WTC11 (cell line): ENCODE data around the gene IQSEC1. TPM values are rescaled to one million over a fixed set of nuclear protein-coding genes. Genes with fewer than 3 reads are reported as not detected.
A peak's percentile ranks its signal among the peaks of the same experiment; 100 is the strongest.

Experiments used
- ATAC-seq: fragments of 200-7000 bp; cut with Tn5 transposase; 2 replicates; pipeline ENCODE4 v1.10.0; 2021; ENCODE audit warnings: mild to moderate bottlenecking, moderate library complexity
- CTCF ChIA-PET: fragments of 300-600 bp; sonication (Branson Sonifier 250); formaldehyde crosslinking; loops from one replicate; lab custom pipeline; 2021; ENCODE audit warnings: antibody characterized with exemption; lab: Charles Lee
- POLR2A ChIA-PET: fragments of 350-600 bp; sonication (Branson Sonifier 250); formaldehyde crosslinking; loops from one replicate; lab custom pipeline; 2021; ENCODE audit warnings: antibody characterized with exemption; lab: Charles Lee
- DNase-seq: peaks from one replicate; pipeline ENCODE4 v3.0.0; 2021; ENCODE audit warnings: low spot score
- H3K27ac Mint-ChIP-seq: 2 replicates; pipeline ENCODE4 v1.8.0; 2021; ENCODE audit warnings: mixed read lengths
- H3K27me3 Mint-ChIP-seq: 2 replicates; pipeline ENCODE4 v1.8.0; 2021; ENCODE audit warnings: low read depth, mild to moderate bottlenecking, moderate library complexity, mixed read lengths
- H3K36me3 Mint-ChIP-seq: 2 replicates; pipeline ENCODE4 v1.8.0; 2021; ENCODE audit warnings: mixed read lengths
- H3K4me1 Mint-ChIP-seq: 2 replicates; pipeline ENCODE4 v1.8.0; 2022; ENCODE audit warnings: mixed read lengths
- H3K4me3 Mint-ChIP-seq: 2 replicates; pipeline ENCODE4 v1.8.0; 2021; ENCODE audit warnings: mild to moderate bottlenecking, moderate library complexity, mixed read lengths
- H3K9me3 Mint-ChIP-seq: 2 replicates; pipeline ENCODE4 v1.8.0; 2021; ENCODE audit warnings: mixed read lengths
- CREB1 ChIP-seq: sonication (generic); formaldehyde crosslinking; IDR thresholded peaks from 2 replicates; pipeline ENCODE4 v1.8.0; 2023; ENCODE audit warnings: mild to moderate bottlenecking, missing genetic modification reagents
- EMX1 ChIP-seq: fragments of 250-450 bp; sonication (Bioruptor Pico); IDR thresholded peaks from 2 replicates; pipeline ENCODE4 v1.8.0; 2021; ENCODE audit warnings: mild to moderate bottlenecking
- ESRRA ChIP-seq: sonication (generic); formaldehyde crosslinking; IDR thresholded peaks from 2 replicates; pipeline ENCODE4 v1.8.1; 2022; ENCODE audit warnings: mild to moderate bottlenecking, missing genetic modification reagents, borderline replicate concordance
- FOXJ3 ChIP-seq: sonication (generic); formaldehyde crosslinking; IDR thresholded peaks from 2 replicates; pipeline ENCODE4 v1.9.0; 2021; ENCODE audit warnings: missing genetic modification reagents, mild to moderate bottlenecking, borderline replicate concordance
- GABPB1 ChIP-seq: sonication (generic); formaldehyde crosslinking; IDR thresholded peaks from 2 replicates; pipeline ENCODE4 v1.8.1; 2023; ENCODE audit warnings: mild to moderate bottlenecking, missing genetic modification reagents
- JAZF1 ChIP-seq: fragments of 250-450 bp; sonication (Bioruptor Pico); IDR thresholded peaks from 2 replicates; pipeline ENCODE4 v1.9.0; 2021; ENCODE audit warnings: moderate library complexity, mild to moderate bottlenecking, inconsistent platforms
- JUN ChIP-seq: sonication (generic); formaldehyde crosslinking; IDR thresholded peaks from 2 replicates; pipeline ENCODE4 v1.8.0; 2023; ENCODE audit warnings: mild to moderate bottlenecking, missing genetic modification reagents
- MYBL2 ChIP-seq: sonication (generic); formaldehyde crosslinking; IDR thresholded peaks from 2 replicates; pipeline ENCODE4 v1.8.1; 2023; ENCODE audit warnings: mild to moderate bottlenecking, moderate library complexity, missing genetic modification reagents
- SMAD3 ChIP-seq: sonication (generic); formaldehyde crosslinking; IDR thresholded peaks from 2 replicates; pipeline ENCODE4 v1.8.0; 2022; ENCODE audit warnings: missing genetic modification reagents, mild to moderate bottlenecking, borderline replicate concordance
- ZNF121 ChIP-seq: sonication (generic); formaldehyde crosslinking; IDR thresholded peaks from 2 replicates; pipeline ENCODE4 v1.8.0; 2023; ENCODE audit warnings: missing genetic modification reagents
- ZNF232 ChIP-seq: sonication (generic); formaldehyde crosslinking; IDR thresholded peaks from 2 replicates; pipeline ENCODE4 v1.8.0; 2022; ENCODE audit warnings: mild to moderate bottlenecking, missing genetic modification reagents
- total RNA-seq: library from RNA; stranded (reverse); gene quantifications from 3 replicates; pipeline ENCODE4 v1.2.3, GENCODE V29; 2021
- TF ChIP-seq, protein P1 (sequence below): sonication (generic); formaldehyde crosslinking; IDR thresholded peaks from 2 replicates; pipeline ENCODE4 v1.8.1; 2023; ENCODE audit warnings: mild to moderate bottlenecking, missing genetic modification reagents, borderline replicate concordance
- TF ChIP-seq, protein P2 (sequence below): sonication (generic); formaldehyde crosslinking; IDR thresholded peaks from 2 replicates; pipeline ENCODE4 v1.8.1; 2022; ENCODE audit warnings: mild to moderate bottlenecking, moderate library complexity, missing genetic modification reagents
- TF ChIP-seq, protein P3 (sequence below): sonication (generic); formaldehyde crosslinking; IDR thresholded peaks from 2 replicates; pipeline ENCODE4 v1.8.1; 2022; ENCODE audit warnings: missing genetic modification reagents, borderline replicate concordance

The IQSEC1 gene
- total RNA-seq, 1 experiment from 2014 or later, result 35.0 TPM

DNA sequence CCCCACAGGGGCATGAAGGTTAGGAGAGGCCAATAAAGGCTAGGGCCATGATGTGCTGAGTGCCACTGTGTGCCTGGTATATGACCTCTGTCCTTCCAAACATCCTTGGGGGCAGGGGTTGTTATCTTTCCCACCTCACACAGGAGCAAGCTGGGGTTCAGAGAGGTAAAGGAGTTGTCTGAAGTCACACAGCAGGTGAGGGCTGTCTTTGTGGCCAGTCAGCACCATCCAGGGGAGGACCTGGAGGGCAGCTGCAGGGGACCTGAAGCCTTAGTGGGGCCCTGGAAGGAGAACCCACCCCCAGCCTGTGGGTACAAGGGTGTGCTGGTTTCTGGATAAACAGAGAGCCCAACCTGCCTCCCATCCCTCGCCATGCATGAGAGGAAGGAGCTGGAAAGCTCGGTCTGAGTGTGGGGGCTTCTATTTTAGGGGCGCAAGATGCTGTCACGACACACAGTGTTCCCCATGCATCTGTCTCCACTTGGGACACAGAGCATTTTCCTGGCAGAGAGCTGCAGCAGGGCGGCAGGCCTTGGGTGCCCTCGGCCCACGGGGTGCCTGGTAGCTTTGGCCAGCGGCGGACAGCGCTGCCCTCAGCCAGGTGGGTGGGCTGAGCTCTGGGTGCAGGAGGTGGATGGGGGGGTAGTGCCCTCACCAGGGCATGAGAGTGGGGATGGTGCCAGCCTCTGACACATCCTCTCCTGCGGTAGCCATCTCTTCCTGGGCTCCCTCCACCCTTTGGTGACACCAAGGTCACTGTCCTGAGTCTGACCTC, 14.7 kb downstream of the IQSEC1 start:
- H3K4me3 Mint-ChIP-seq, result no peak overlapping the region
- ChIA-PET CTCF (interaction anchor here (0.6 to 1.0 kb wide), 2 partner anchors 33 to 480 kb away, joined by 3 to 4 read pairs; no protein-coding TSS in a partner anchor), POLR2A (no interaction called here)
- no peaks in the 10 kb centered on the region for H3K36me3 Mint-ChIP-seq
- TF ChIP-seq SMAD3, result no peak
- TF ChIP-seq ZNF232 (CRISPR knock-in tag), result no peak
- TF ChIP-seq, protein P1, sequence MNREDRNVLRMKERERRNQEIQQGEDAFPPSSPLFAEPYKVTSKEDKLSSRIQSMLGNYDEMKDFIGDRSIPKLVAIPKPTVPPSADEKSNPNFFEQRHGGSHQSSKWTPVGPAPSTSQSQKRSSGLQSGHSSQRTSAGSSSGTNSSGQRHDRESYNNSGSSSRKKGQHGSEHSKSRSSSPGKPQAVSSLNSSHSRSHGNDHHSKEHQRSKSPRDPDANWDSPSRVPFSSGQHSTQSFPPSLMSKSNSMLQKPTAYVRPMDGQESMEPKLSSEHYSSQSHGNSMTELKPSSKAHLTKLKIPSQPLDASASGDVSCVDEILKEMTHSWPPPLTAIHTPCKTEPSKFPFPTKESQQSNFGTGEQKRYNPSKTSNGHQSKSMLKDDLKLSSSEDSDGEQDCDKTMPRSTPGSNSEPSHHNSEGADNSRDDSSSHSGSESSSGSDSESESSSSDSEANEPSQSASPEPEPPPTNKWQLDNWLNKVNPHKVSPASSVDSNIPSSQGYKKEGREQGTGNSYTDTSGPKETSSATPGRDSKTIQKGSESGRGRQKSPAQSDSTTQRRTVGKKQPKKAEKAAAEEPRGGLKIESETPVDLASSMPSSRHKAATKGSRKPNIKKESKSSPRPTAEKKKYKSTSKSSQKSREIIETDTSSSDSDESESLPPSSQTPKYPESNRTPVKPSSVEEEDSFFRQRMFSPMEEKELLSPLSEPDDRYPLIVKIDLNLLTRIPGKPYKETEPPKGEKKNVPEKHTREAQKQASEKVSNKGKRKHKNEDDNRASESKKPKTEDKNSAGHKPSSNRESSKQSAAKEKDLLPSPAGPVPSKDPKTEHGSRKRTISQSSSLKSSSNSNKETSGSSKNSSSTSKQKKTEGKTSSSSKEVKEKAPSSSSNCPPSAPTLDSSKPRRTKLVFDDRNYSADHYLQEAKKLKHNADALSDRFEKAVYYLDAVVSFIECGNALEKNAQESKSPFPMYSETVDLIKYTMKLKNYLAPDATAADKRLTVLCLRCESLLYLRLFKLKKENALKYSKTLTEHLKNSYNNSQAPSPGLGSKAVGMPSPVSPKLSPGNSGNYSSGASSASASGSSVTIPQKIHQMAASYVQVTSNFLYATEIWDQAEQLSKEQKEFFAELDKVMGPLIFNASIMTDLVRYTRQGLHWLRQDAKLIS (CRISPR knock-in tag), result no peak
- no peak for TF ChIP-seq EMX1 (CRISPR knock-in tag)
- TF ChIP-seq JUN, result no peak
- no peak for TF ChIP-seq MYBL2 (CRISPR knock-in tag)
- TF ChIP-seq CREB1, result no peak
- TF ChIP-seq FOXJ3 (CRISPR knock-in tag), result no peak
- 0 out of 2 replicates have a peak, but pooled peaks cover 4% of the 10 kb centered on the region for H3K4me1 Mint-ChIP-seq
- no peak for ATAC-seq
- no peak for DNase-seq
- H3K27ac Mint-ChIP-seq, result no peak overlapping the region
- no peaks in the 10 kb centered on the region for H3K9me3 Mint-ChIP-seq
- H3K27me3 Mint-ChIP-seq, result no peaks in the 10 kb centered on the region

DNA sequence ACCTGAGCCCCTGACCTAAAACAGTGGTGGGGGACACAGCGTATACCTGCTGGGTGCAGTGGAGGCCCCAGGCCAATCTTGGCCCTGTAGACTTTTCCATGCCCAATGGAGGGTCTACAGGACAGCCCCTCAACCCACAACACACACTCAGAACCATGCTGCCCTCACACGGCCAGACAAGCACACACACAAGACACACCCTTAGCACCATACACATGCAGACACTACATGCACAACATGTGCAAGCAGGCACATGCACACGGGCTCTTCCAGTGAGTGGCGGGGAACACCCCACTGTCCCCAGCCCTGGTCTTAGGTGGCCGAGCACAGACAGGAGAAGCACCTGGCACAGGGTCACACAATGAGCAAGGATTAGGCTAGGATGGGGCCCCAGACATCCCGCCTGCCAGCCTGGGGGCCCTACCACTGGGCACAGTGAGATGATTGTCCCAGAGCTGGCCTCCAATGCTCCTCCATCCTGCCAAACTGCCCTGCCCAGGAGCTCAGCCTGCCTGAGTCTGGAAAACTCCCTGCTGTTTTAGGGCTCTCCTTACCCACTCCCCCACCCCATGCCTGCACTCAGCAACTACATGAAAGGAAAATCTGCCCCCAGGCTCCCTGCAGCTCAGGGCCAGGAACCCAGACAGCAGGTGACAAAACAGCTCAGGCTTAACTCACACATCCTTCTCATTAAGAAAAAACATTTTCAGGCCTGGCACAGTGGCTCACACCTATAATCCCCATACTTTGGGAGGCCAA, 15.8 kb downstream of the IQSEC1 start:
- POLR2A ChIA-PET, result no interaction called here
- DNase-seq, result no peak
- ATAC-seq, result peak; percentile 18; the same call in 1 of the 2 replicates
- no peak overlapping the region for H3K4me3 Mint-ChIP-seq
- no peaks in the 10 kb centered on the region for H3K9me3 Mint-ChIP-seq
- H3K27ac Mint-ChIP-seq, result peak overlapping the region; percentile 21; the same call in 1 of the 2 replicates
- H3K4me1 Mint-ChIP-seq, result 0 out of 2 replicates have a peak, but pooled peaks cover 4% of the 10 kb centered on the region
- no peaks in the 10 kb centered on the region for H3K27me3 Mint-ChIP-seq
- TF ChIP-seq ZNF121, result no peak
- TF ChIP-seq ESRRA (CRISPR knock-in tag), result no peak
- TF ChIP-seq, protein P2, sequence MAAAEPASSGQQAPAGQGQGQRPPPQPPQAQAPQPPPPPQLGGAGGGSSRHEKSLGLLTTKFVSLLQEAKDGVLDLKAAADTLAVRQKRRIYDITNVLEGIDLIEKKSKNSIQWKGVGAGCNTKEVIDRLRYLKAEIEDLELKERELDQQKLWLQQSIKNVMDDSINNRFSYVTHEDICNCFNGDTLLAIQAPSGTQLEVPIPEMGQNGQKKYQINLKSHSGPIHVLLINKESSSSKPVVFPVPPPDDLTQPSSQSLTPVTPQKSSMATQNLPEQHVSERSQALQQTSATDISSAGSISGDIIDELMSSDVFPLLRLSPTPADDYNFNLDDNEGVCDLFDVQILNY (CRISPR knock-in tag), result no peak
- TF ChIP-seq GABPB1 (CRISPR knock-in tag), result no peak
- TF ChIP-seq CREB1, result no peak
- TF ChIP-seq, protein P3, sequence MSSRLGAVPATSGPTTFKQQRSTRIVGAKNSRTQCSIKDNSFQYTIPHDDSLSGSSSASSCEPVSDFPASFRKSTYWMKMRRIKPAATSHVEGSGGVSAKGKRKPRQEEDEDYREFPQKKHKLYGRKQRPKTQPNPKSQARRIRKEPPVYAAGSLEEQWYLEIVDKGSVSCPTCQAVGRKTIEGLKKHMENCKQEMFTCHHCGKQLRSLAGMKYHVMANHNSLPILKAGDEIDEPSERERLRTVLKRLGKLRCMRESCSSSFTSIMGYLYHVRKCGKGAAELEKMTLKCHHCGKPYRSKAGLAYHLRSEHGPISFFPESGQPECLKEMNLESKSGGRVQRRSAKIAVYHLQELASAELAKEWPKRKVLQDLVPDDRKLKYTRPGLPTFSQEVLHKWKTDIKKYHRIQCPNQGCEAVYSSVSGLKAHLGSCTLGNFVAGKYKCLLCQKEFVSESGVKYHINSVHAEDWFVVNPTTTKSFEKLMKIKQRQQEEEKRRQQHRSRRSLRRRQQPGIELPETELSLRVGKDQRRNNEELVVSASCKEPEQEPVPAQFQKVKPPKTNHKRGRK (CRISPR knock-in tag), result no peak
- no peak for TF ChIP-seq JAZF1 (CRISPR knock-in tag)
- TF ChIP-seq, protein P1 (CRISPR knock-in tag), result no peak
- TF ChIP-seq, all 79 proteins: peak for 0
- H3K36me3 Mint-ChIP-seq, result no peaks in the 10 kb centered on the region
- CTCF ChIA-PET, result interaction anchor here (0.8 to 1.6 kb wide), 3 partner anchors 34 to 76 kb away, joined by 3 to 4 read pairs (median 3); no protein-coding TSS in a partner anchor
